Fibroblast of skin of scalp (primary cell): ENCODE results near the gene HSD17B13.

Experiments
- DNase-seq: peaks from one replicate; pipeline ENCODE4 v3.0.0-alpha.2; 2013

Gene HSD17B13

GRCh38 chr4:87262886-87263285, 59.8 kb downstream of the HSD17B13 start:
- no peak for DNase-seq

GRCh38 chr4:87260477-87260876, 62.2 kb downstream of the HSD17B13 start:
- DNase-seq: no peak

GRCh38 chr4:87258677-87259076, 64.0 kb downstream of the HSD17B13 start:
- no peak for DNase-seq

- DNase-seq: no peak
Observed at GRCh38 chr4:87257523-87257922, 65.2 kb downstream of the HSD17B13 start.

DNA sequence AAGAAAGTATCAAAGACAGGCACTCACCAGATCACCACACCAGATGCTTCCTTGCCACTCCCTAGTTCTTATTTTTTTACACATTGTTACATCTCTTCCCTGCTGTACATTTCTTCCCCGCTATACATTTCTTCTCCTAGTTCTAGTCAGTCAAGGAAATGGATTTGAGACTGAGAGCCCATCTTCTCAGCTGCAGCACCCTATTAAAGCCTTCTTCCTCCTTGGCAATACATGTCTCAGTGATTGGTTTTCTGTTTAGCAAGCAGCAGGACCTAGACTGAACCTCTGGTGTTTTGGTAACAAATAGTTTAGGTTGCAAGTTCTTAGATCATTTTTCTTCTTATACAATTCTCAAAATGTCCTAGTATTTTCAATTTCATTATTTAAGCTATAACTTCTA, 66.9 kb downstream of the HSD17B13 start:
- no peak for DNase-seq
